C4-2B (cell line): ENCODE results near the gene NMRK1.

Experiments
- H3K27ac ChIP-seq: fragments of 450-650 bp; 2 replicates; pipeline ENCODE4 v1.5.1; 2017
- CTCF ChIP-seq: fragments of 450-650 bp; conservative IDR thresholded peaks from 2 replicates; pipeline ENCODE4 v1.5.1; 2017; ENCODE audit warnings: mild to moderate bottlenecking
- ZFX ChIP-seq: fragments of 450-650 bp; IDR thresholded peaks from 2 replicates; pipeline ENCODE4 v1.6.1; 2017

NMRK1 gene

GRCh38 chr9:75128535-75128934 lies 40.6 kb upstream of the NMRK1 start:
- TF ChIP-seq ZFX (no peak), CTCF (no peak)
- no peak overlapping the region for H3K27ac ChIP-seq

- no peak for TF ChIP-seq CTCF
Observed at GRCh38 chr9:75123696-75124095, 35.7 kb upstream of the NMRK1 start.

GRCh38 chr9:75121914-75122558 lies 34.1 kb upstream of the NMRK1 start:
- TF ChIP-seq ZFX (no peak), CTCF (no peak)
- no peak overlapping the region for H3K27ac ChIP-seq

More at GRCh38 chr9:75123696-75124095, 35.7 kb upstream of the NMRK1 start:
- H3K27ac ChIP-seq: no peak overlapping the region

- H3K27ac ChIP-seq: no peak overlapping the region
Observed at GRCh38 chr9:75120686-75121085, 32.7 kb upstream of the NMRK1 start.

GRCh38 chr9:75117564-75117963 lies 29.6 kb upstream of the NMRK1 start:
- H3K27ac ChIP-seq: no peak overlapping the region
- no peak for TF ChIP-seq ZFX
- TF ChIP-seq CTCF: no peak

More at GRCh38 chr9:75120686-75121085, 32.7 kb upstream of the NMRK1 start:
- TF ChIP-seq ZFX (no peak), CTCF (no peak)

GRCh38 chr9:75116306-75116705 lies 28.4 kb upstream of the NMRK1 start:
- H3K27ac ChIP-seq: no peak overlapping the region
- TF ChIP-seq ZFX: no peak
- TF ChIP-seq CTCF: no peak

GRCh38 chr9:75112789-75113188 lies 24.8 kb upstream of the NMRK1 start:
- TF ChIP-seq CTCF (no peak), ZFX (no peak)

More at GRCh38 chr9:75112789-75113188, 24.8 kb upstream of the NMRK1 start:
- H3K27ac ChIP-seq: no peak overlapping the region
